ENCODE measurements around the gene PIEZO1. TPM values are rescaled to one million over a fixed set of nuclear protein-coding genes. Genes with fewer than 3 reads are reported as not detected.

The PIEZO1 gene
- total RNA-seq = 229 and 537 TPM in 2 replicates

GRCh38 chr16:88785106-88785924, at the start of gene PIEZO1:
TSS of gene PIEZO1 (minus strand) at chr16:88785220. CDS start at chr16:88784964, 256 bp downstream.

DNA sequence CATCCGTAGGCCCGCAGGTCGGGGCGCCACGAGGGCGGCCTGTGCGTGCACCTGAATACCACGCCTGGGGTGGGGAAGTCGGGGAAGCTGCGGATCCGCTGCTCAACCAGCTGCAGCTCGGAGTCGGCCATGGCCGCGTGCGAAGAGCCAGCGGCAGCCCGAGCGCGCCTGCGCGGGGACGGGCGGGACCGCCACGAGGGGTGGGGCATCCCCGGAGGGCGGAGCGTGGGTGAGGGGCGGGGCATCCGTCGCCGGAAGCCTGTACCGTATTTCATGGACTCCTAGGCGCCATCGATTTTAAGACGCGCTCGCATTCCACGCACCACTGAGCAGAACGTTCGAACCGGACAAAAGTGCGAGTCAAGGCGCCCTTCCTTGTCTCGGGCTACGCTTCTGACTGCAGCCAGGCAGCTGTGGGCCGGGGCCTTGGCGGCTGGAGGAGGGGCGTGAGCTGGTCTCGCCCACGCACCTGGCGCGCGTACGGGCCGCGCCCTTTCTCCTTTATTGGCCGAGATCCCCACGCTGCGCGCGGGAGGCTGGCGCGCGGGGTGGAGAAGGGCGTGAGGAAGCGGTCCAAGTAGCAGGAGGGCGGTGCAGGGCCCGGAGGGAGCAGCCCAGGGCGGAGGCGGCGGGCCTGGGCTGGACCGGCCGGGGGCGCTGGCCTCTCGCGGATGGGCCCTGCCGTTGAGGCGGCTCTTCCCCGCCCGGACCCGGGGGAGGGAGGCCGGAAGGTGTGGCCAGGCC, 26.9 kb upstream of the PIEZO1 start, which contains the start of gene APRT:
Gene APRT, minus strand, starts transcription at position 160 of the 744 bp plus-strand sequence. Its CDS starts 29 bp downstream, at position 131.

GRCh38 chr16:88803264-88803987, 18.4 kb upstream of the PIEZO1 start, which contains the start of gene CDT1:
TSS of gene CDT1 (plus strand) at chr16:88803789. CDS start at chr16:88803832, 43 bp downstream.

GRCh38 chr16:88706229-88706964, 78.6 kb downstream of the PIEZO1 start, which contains the start of the genes CTU2 and RNF166:
TSS of gene CTU2 (plus strand) at chr16:88706503. CDS start at chr16:88706531, 28 bp downstream.
TSS of gene RNF166 (minus strand) at chr16:88706408. CDS start at chr16:88706325, 83 bp downstream.

DNA sequence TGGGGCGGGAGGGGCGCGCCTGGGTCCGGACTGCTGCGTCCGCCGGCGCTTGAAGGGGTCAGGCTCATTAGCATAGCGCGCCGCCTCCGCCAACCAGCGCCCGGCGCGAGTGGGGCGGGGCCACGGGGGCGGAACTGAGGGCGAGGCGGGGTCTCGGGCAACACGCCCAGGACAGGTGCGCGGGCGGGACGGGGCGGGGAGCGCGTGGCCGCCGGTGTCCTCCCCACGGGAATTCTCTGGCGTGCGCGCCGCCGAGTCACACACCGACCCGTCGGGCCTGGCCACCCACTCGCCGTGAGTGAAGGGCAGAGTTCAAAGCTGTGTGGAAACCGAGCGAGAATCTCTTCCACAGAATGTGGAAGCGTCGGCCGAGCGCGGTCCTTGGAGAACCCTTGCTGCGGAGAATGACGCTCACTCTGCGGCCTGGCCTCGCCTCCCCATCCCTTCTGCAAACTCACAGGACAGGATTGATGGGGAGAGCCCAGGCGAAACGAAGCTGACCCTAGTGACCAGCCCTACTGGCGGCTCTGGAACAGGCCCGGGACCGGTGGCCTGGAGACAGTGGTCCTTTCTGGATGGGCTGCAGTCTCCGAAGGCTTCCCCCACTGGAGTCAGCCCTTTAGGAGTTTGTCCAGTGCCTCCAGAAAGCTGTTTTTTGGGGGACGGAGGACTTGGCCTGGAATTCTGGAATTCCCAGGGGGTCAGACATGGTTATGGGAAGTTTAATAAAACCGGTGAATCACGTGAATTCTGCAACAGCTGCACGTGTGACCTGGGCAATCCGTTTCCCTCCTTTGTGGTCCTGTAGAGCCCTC, 98.4 kb downstream of the PIEZO1 start, which contains the start of gene SNAI3:
Gene SNAI3, minus strand, starts transcription at position 69 of the 815 bp plus-strand sequence. CDS start 101 bp downstream, outside the sequence.

Other genes starting within 250 kb of the PIEZO1 start
- 7.5 and 16.5 TPM in 2 replicates for gene ZC3H18, start 214.8 kb downstream of the PIEZO1 start, total RNA-seq
- 0.39 TPM in 1 of 2 replicates, not detected in the other for gene IL17C, start 146.6 kb downstream of the PIEZO1 start, total RNA-seq
- 132 and 272 TPM in 2 replicates for gene CYBA, start 134.2 kb downstream of the PIEZO1 start, total RNA-seq
- 21.6 and 69.7 TPM in 2 replicates for gene MVD, start 122.1 kb downstream of the PIEZO1 start, total RNA-seq
- gene SNAI3, start 98.7 kb downstream of the PIEZO1 start, total RNA-seq = not detected in 2 replicates
- gene RNF166, start 78.8 kb downstream of the PIEZO1 start, total RNA-seq = 5.1 and 11.1 TPM in 2 replicates
- gene CTU2, start 78.7 kb downstream of the PIEZO1 start, total RNA-seq = 10.2 and 13.0 TPM in 2 replicates
- 11.6 and 11.8 TPM in 2 replicates for gene CDT1, start 18.6 kb upstream of the PIEZO1 start, total RNA-seq
- gene APRT, start 26.7 kb upstream of the PIEZO1 start, total RNA-seq = 36.1 and 60.5 TPM in 2 replicates
- gene GALNS, start 71.7 kb upstream of the PIEZO1 start, total RNA-seq = 28.5 and 55.0 TPM in 2 replicates
- gene TRAPPC2L, start 71.9 kb upstream of the PIEZO1 start, total RNA-seq = 26.7 and 27.5 TPM in 2 replicates
- not detected in 2 replicates for gene PABPN1L, start 81.4 kb upstream of the PIEZO1 start, total RNA-seq
- not detected in 2 replicates for gene CBFA2T3, start 192.0 kb upstream of the PIEZO1 start, total RNA-seq